NB4 (cell line): ENCODE results near the gene NOTCH3.

Source experiments
- CTCF ChIP-seq: IDR thresholded peaks from one replicate; pipeline ENCODE4 v1.5.1; 2012; ENCODE audit warnings: low read depth, low read length
- MAX ChIP-seq: IDR thresholded peaks from 2 replicates; pipeline ENCODE4 v1.6.1; 2011; ENCODE audit warnings: low read depth, low read length
- MYC ChIP-seq: IDR thresholded peaks from 2 replicates; pipeline ENCODE4 v1.6.1; 2011; ENCODE audit warnings: low read depth, low read length
- POLR2A ChIP-seq: IDR thresholded peaks from 2 replicates; pipeline ENCODE4 v1.6.1; 2011; ENCODE audit warnings: mild to moderate bottlenecking; ENCODE audit not compliant: insufficient read length; ENCODE audit errors: extremely low read depth

- TF ChIP-seq CTCF (no peak), MAX (no peak), POLR2A (no peak), MYC (no peak)
Measured at GRCh38 chr19:15246198-15246481, 45.3 kb upstream of the NOTCH3 start.
